ENCODE data around the gene NKTR.

The NKTR gene

DNA sequence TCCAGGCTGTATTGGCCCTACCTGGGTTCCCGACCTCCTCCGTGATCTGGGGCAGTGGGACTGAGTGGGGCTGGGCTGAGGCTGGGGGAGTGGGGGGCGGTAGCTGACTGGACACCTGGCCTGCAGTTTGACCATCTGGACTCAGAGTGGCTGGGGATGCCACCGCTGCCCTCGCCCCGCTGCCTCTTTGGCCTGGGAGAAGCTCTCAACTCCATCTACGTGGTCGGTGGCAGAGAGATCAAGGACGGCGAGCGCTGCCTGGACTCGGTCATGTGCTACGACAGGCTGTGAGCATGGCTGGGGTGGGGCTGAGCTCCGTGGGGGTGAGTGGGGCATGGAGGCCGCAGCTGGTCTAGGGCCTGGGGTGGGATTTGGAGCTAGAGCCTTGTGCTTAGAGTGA is 87.5 kb downstream of the NKTR start:
- no peaks in the 10 kb centered on the region for H3K36me3 ChIP-seq (ENCODE audit: control insufficient read depth, low read depth, low read length)
- no peaks in the 10 kb centered on the region for H3K9me3 ChIP-seq (ENCODE audit: control insufficient read depth, low read depth, low read length)
- H3K4me3 ChIP-seq (ENCODE audit: low read length), result no peak overlapping the region
- peaks cover 5% of the 10 kb centered on the region for H3K4me1 ChIP-seq (ENCODE audit: control insufficient read depth, low read depth, low read length)
- H3K27ac ChIP-seq (ENCODE audit: low read length), result no peak overlapping the region
- no peaks in the 10 kb centered on the region for H3K27me3 ChIP-seq (ENCODE audit: control insufficient read depth, insufficient read depth, low read length)
- no peak overlapping the region for H3K9ac ChIP-seq (ENCODE audit: low read length)

GRCh38 chr3:42688487-42689420 is 88.3 kb downstream of the NKTR start:
- H3K9me3 ChIP-seq (ENCODE audit: control insufficient read depth, low read depth, low read length), result no peaks in the 10 kb centered on the region
- no peak overlapping the region for H3K27ac ChIP-seq (ENCODE audit: low read length)
- H3K9ac ChIP-seq (ENCODE audit: low read length), result no peak overlapping the region
- no peaks in the 10 kb centered on the region for H3K27me3 ChIP-seq (ENCODE audit: control insufficient read depth, insufficient read depth, low read length)
- peaks cover 5% of the 10 kb centered on the region for H3K4me1 ChIP-seq (ENCODE audit: control insufficient read depth, low read depth, low read length)
- no peaks in the 10 kb centered on the region for H3K36me3 ChIP-seq (ENCODE audit: control insufficient read depth, low read depth, low read length)
- H3K4me3 ChIP-seq (ENCODE audit: low read length), result no peak overlapping the region

- no peaks in the 10 kb centered on the region for H3K9me3 ChIP-seq (ENCODE audit: control insufficient read depth, low read depth, low read length)
- H3K4me3 ChIP-seq (ENCODE audit: low read length), result no peak overlapping the region
- H3K36me3 ChIP-seq (ENCODE audit: control insufficient read depth, low read depth, low read length), result no peaks in the 10 kb centered on the region
- H3K9ac ChIP-seq (ENCODE audit: low read length), result no peak overlapping the region
- H3K27me3 ChIP-seq (ENCODE audit: control insufficient read depth, insufficient read depth, low read length), result no peaks in the 10 kb centered on the region
- peaks cover 5% of the 10 kb centered on the region for H3K4me1 ChIP-seq (ENCODE audit: control insufficient read depth, low read depth, low read length)
- H3K27ac ChIP-seq (ENCODE audit: low read length), result no peak overlapping the region
Measured at GRCh38 chr3:42689421-42690014, 89.0 kb downstream of the NKTR start.

DNA sequence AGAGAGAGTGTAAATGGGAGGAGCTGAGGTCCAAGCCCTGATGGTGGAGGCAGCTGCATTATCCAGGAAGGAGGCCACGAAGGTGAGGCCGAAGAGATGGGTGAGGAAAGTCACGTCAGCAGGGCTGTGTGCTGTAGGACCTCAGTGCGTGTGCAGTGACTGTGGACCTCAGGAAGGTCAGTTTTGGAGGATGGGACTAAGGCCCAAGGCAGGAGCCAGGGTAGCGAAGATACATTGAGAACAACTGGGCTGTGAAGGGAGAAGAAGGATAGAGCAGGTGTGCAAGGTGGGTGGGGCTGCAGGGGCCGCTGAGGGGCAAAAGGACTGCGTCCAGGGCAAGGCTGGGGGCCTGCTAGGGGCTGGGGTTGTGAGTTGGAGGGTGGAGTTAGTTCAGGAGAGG is 89.7 kb downstream of the NKTR start:
- peaks cover 5% of the 10 kb centered on the region for H3K4me1 ChIP-seq (ENCODE audit: control insufficient read depth, low read depth, low read length)
- no peak overlapping the region for H3K27ac ChIP-seq (ENCODE audit: low read length)
- H3K9me3 ChIP-seq (ENCODE audit: control insufficient read depth, low read depth, low read length), result no peaks in the 10 kb centered on the region
- no peaks in the 10 kb centered on the region for H3K36me3 ChIP-seq (ENCODE audit: control insufficient read depth, low read depth, low read length)
- H3K4me3 ChIP-seq (ENCODE audit: low read length), result no peak overlapping the region
- H3K9ac ChIP-seq (ENCODE audit: low read length), result no peak overlapping the region
- H3K27me3 ChIP-seq (ENCODE audit: control insufficient read depth, insufficient read depth, low read length), result no peaks in the 10 kb centered on the region

GRCh38 chr3:42690766-42691680 is 90.5 kb downstream of the NKTR start:
- no peaks in the 10 kb centered on the region for H3K27me3 ChIP-seq (ENCODE audit: control insufficient read depth, insufficient read depth, low read length)
- no peaks in the 10 kb centered on the region for H3K36me3 ChIP-seq (ENCODE audit: control insufficient read depth, low read depth, low read length)
- H3K9ac ChIP-seq (ENCODE audit: low read length), result no peak overlapping the region

DNA sequence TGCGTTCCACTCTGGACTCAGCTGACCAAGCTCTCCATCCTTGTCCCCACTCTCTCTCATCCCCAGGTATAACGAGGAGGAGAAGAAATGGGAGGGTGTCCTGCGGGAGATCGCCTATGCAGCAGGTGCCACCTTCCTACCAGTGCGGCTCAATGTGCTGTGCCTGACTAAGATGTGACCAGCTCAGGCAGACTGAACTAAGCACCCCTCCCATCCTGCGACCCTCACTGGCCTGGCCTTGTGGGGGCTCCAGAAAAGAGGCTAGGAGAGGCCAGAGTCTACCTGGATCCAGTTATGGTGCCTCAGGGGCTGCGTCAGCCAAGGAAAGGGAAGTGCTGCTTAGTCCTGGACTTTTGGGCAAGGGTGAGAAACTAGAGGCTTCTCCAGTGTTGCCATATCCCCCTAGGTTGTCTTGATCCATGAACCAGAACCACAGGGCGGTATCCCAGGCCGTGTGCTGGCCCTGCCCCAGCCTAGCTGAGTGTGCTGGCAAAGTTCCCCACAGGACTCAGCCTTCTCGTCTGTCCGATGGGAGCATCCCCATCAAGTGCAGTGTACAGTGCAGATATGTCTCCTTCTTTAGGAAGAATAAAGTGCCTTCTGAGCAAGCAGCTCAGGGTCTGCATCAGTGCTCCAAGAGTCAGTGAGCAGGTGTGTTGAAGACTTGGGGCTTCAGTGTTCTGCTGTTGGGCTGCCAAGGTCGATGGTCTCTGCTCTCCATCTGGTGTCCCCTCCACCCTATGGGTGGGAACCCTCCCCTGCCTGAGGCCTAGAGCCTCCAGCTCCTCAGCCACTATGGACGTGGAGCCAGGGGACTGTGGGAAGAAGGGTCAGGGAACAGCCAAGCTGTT is 91.6 kb downstream of the NKTR start:
- Histone ChIP-seq H3K9me3 (ENCODE audit: control insufficient read depth, low read depth, low read length) (no peaks in the 10 kb centered on the region), H3K4me3 (ENCODE audit: low read length) (no peak overlapping the region), H3K27me3 (ENCODE audit: control insufficient read depth, insufficient read depth, low read length) (no peaks in the 10 kb centered on the region), H3K4me1 (ENCODE audit: control insufficient read depth, low read depth, low read length) (peaks cover 5% of the 10 kb centered on the region), H3K27ac (ENCODE audit: low read length) (no peak overlapping the region), H3K36me3 (ENCODE audit: control insufficient read depth, low read depth, low read length) (no peaks in the 10 kb centered on the region), H3K9ac (ENCODE audit: low read length) (no peak overlapping the region)

More at GRCh38 chr3:42690766-42691680, 90.5 kb downstream of the NKTR start:
- H3K9me3 ChIP-seq (ENCODE audit: control insufficient read depth, low read depth, low read length), result no peaks in the 10 kb centered on the region
- no peak overlapping the region for H3K27ac ChIP-seq (ENCODE audit: low read length)
- H3K4me1 ChIP-seq (ENCODE audit: control insufficient read depth, low read depth, low read length), result peaks cover 5% of the 10 kb centered on the region
- no peak overlapping the region for H3K4me3 ChIP-seq (ENCODE audit: low read length)

DNA sequence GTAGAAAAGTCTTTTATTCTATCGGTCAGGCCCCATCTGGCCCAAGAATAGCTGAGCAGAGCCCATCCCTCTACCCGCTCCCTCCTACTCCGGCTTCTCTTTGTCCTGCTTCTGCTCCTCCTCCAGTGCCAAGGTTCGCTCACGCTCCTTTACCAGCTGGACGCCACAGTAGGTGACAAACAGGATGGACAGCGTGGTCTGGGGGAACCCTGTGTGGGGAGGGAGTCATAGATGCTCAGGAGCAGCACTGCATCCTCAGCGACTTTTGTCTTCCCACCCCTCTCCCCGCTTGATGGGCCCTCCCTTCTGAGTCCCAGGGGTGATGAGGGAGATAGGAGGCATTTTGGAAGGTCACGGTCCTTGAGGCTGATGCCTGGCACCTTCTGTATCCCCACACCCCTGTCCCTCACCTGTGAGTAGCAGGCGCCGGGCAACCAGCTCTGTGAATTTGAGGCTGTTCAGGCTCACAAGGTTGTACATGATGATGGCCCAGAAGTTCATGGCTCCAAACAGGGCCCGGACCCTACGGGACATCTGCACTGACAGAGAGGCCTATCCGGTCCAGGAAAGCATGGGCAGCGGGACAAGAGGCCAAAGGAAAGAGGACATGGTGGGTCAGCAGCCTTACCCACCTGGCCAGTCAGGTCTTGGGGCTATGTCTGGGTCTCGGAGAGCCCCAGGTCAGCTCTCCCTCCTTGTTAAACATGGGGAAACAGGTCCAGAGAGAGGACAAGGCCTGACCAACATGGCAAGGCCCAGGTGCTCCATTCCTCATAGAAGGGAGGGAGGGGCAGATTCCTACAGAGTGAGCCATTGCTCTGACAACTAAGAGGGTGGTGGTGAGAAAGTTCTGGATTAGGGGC is 92.4 kb downstream of the NKTR start:
- no peaks in the 10 kb centered on the region for H3K9me3 ChIP-seq (ENCODE audit: control insufficient read depth, low read depth, low read length)
- H3K4me3 ChIP-seq (ENCODE audit: low read length), result no peak overlapping the region
- no peak overlapping the region for H3K9ac ChIP-seq (ENCODE audit: low read length)
- no peaks in the 10 kb centered on the region for H3K36me3 ChIP-seq (ENCODE audit: control insufficient read depth, low read depth, low read length)
- peaks cover 5% of the 10 kb centered on the region for H3K4me1 ChIP-seq (ENCODE audit: control insufficient read depth, low read depth, low read length)
- H3K27me3 ChIP-seq (ENCODE audit: control insufficient read depth, insufficient read depth, low read length), result no peaks in the 10 kb centered on the region
- H3K27ac ChIP-seq (ENCODE audit: low read length), result no peak overlapping the region

- no peak overlapping the region for H3K9ac ChIP-seq (ENCODE audit: low read length)
- peaks cover 5% of the 10 kb centered on the region for H3K4me1 ChIP-seq (ENCODE audit: control insufficient read depth, low read depth, low read length)
Measured at GRCh38 chr3:42693530-42693930, 93.0 kb downstream of the NKTR start.

GRCh38 chr3:42694366-42694765 is 93.9 kb downstream of the NKTR start:
- H3K4me3 ChIP-seq (ENCODE audit: low read length), result no peak overlapping the region
- peaks cover 5% of the 10 kb centered on the region for H3K4me1 ChIP-seq (ENCODE audit: control insufficient read depth, low read depth, low read length)
- H3K36me3 ChIP-seq (ENCODE audit: control insufficient read depth, low read depth, low read length), result no peaks in the 10 kb centered on the region
- no peak overlapping the region for H3K9ac ChIP-seq (ENCODE audit: low read length)
- H3K27me3 ChIP-seq (ENCODE audit: control insufficient read depth, insufficient read depth, low read length), result no peaks in the 10 kb centered on the region
- H3K27ac ChIP-seq (ENCODE audit: low read length), result no peak overlapping the region
- H3K9me3 ChIP-seq (ENCODE audit: control insufficient read depth, low read depth, low read length), result no peaks in the 10 kb centered on the region

More at GRCh38 chr3:42693530-42693930, 93.0 kb downstream of the NKTR start:
- H3K27ac ChIP-seq (ENCODE audit: low read length), result no peak overlapping the region
- no peaks in the 10 kb centered on the region for H3K9me3 ChIP-seq (ENCODE audit: control insufficient read depth, low read depth, low read length)
- no peak overlapping the region for H3K4me3 ChIP-seq (ENCODE audit: low read length)
- H3K36me3 ChIP-seq (ENCODE audit: control insufficient read depth, low read depth, low read length), result no peaks in the 10 kb centered on the region
- no peaks in the 10 kb centered on the region for H3K27me3 ChIP-seq (ENCODE audit: control insufficient read depth, insufficient read depth, low read length)
